ENCODE measurements around the gene DDX6.

- no peak for TF ChIP-seq CTCF (IDR thresholded peaks at IDR 0.05; ENCODE audit: low read depth, low read length, poor library complexity, severe bottlenecking)
- no peak for TF ChIP-seq EZH2phosphoT487 (IDR thresholded peaks at IDR 0.05; ENCODE audit: borderline replicate concordance, low read length)
Measured at GRCh38 chr11:118838905-118839553, 48.1 kb upstream of the DDX6 start.
